Amygdala (tissue), 56 donors: ENCODE results near the gene ZBTB48.
A peak's percentile ranks its signal among the peaks of the same experiment; 100 is the strongest.

Source experiments
- DNase-seq, 56 donors: peaks; one replicate each; lab custom pipeline; 2025; lab: John Stamatoyannopoulos, UW

ZBTB48 gene

GRCh38 chr1:6572653-6573383 is 7.0 kb upstream of the ZBTB48 start:
- DNase-seq = no peak

DNA sequence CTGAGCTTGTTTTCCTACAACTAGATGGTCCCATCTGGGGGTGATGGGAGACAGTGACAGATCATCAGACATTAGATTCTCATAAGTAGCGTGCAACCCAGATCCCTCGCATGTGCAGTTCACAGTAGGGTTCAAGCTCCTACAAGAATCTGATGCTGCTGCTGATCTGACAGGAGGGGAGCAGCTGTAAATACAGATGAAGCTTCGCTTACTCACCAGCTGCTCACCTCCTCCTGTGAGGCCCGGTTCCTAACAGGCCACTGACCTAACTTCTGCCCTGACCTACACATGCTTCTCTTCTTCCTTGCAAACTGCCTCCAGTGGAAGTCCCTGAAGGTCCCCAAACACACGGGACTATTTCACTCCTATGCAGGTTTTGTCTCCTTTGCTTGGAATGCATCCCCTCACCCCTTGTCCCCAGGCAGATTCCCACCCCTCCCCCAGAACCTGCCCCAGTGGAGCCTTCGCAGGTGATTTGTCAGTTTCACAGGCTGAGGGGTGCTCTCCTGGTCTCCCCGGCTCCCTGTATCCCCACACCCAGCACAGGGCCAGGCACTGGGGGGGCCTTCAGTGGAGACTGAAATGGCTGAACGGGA is 5.7 kb upstream of the ZBTB48 start:
- DNase-seq = no peak

- DNase-seq = no peak
Measured at GRCh38 chr1:6574818-6575217, 5.0 kb upstream of the ZBTB48 start.

DNA sequence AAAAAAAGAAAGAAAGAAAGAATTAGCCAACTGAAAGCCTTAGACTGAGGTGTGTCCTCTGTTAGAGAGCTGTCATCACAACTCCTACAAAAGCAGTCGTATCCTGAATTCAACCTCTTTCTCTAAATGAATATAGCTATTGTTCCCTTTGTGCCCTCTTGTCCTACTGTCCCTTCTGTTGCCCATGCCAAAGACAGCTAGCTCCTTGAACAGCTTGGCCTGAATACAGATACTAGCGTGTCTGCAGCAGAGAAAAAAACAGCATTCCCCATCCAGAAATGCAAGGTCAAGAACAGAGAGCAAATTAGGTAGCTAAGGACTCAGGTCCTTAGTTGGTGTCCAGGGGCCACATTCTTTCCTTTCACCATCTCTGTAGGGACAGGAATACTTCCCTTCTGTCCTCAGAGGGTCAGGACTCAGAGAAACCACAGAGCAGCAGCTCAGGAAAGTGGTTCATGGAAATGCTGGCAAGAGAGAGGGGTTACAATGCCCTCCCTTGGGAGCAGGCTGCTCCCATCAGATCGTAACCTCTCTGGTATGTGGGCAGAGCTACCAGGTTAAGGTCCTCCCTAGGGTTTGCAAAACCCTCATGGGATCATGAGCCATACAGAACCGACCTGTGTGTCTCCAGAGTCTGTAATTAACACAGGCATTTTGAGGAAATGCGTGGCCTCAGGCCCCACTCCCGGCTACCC is 1.8 kb upstream of the ZBTB48 start:
- DNase-seq = peak in 1 of 56 donors; percentile 17

DNA sequence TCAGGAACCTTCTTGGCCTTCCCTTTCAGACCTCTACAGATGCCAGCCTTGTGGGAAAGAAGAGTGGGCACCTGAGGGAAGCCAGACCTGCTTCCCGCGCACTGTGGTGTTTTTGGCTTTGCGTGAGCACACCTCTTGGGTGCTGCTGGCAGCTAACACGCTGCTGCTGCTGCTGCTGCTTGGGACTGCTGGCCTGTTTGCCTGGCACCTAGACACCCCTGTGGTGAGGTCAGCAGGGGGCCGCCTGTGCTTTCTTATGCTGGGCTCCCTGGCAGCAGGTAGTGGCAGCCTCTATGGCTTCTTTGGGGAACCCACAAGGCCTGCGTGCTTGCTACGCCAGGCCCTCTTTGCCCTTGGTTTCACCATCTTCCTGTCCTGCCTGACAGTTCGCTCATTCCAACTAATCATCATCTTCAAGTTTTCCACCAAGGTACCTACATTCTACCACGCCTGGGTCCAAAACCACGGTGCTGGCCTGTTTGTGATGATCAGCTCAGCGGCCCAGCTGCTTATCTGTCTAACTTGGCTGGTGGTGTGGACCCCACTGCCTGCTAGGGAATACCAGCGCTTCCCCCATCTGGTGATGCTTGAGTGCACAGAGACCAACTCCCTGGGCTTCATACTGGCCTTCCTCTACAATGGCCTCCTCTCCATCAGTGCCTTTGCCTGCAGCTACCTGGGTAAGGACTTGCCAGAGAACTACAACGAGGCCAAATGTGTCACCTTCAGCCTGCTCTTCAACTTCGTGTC is 995 bp upstream of the ZBTB48 start:
- DNase-seq = no peak

- no peak for DNase-seq
Measured at GRCh38 chr1:6580119-6580592, 362 bp downstream of the ZBTB48 start.

- peak in 1 of 56 donors; percentile 22 for DNase-seq
Measured at GRCh38 chr1:6580593-6581409, 1.0 kb downstream of the ZBTB48 start.

GRCh38 chr1:6581561-6582305 is 1.9 kb downstream of the ZBTB48 start:
- DNase-seq = no peak

DNA sequence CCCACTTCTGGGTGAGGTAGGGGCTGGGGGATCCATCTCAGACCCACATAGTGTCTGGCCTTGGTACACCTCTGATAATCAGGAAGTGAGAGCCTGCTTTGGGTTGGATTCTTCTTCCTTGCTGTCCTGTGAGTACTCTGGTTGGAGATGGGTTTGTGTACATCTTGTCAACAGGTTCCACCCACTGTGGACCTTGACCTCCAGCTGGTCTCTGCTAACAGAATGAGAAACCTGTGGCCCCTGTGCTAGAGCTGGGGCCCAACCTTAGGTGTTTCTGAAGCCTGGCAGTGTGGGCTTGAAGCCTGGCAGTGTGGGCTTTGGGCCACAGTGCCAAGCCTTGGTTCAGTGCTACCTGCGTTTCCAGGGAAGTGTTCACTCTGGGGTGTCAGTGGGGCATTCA is 2.6 kb downstream of the ZBTB48 start:
- no peak for DNase-seq

DNA sequence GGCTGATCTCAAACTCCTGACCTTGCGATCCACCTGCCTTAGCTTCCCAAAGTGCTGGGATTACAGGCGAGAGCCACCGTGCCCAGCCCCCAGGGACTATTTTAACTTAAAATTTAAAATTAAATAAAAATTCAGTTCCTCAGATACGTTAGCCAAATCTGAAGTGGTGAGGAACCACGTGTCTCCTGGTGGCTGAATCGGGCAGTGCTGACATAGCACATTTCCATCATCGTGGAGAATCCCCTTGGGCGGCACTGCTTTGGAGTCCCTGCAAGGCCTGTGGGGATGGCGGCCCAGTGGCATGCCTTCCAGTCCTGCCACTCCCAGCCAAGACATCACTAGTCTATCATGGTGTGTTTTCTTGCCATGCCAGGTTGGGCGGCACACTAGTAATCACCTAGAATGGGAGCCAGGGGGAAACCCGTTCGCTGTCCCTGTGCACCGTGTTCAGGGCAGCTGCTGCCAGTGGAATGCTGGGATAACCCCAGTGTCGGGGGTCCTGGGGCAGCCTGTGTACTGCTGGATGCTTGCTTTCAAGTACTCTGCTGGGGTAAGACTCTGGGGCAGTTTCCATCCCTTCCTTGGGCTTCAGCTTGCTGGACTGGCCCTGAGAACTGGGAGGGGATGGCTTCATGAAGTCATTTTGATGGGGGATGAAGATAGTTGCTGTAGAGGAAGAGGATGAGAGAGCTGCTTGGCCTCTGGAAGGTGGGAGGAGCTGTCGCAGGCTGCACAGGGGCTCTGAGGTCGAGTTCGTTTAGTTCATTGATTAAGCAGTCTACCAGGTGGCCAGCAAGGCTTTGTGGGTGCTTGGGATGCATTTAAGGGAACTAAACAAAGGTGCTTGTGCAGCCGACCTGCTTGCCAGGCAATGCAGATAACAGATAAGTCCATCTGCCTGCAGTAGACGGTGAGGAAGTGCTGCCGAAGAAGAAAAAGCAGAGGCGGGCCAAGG is 4.6 kb downstream of the ZBTB48 start:
- DNase-seq = no peak

- DNase-seq = no peak
Measured at GRCh38 chr1:6585081-6585722, 5.4 kb downstream of the ZBTB48 start.

- no peak for DNase-seq
Measured at GRCh38 chr1:6585841-6586240, 6.0 kb downstream of the ZBTB48 start.

DNA sequence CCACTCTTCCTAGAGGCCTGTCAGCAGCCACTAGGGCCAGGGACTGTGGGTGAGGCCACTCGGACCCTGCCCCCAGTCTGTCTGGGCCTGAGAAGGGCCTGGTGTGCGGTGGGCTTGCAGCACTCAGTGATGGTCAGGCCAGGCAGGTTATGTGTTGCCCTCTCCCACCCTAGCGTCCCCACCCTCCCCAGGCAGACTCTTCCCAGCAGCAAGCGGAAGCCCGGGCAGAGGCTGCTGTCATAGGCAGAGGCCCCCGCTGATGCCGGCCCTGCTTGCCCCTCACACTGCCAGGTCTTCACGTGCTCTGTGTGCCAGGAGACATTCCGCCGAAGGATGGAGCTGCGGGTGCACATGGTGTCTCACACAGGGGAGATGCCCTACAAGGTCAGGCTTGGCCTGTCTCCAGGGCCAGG is 6.6 kb downstream of the ZBTB48 start:
- DNase-seq = no peak

DNA sequence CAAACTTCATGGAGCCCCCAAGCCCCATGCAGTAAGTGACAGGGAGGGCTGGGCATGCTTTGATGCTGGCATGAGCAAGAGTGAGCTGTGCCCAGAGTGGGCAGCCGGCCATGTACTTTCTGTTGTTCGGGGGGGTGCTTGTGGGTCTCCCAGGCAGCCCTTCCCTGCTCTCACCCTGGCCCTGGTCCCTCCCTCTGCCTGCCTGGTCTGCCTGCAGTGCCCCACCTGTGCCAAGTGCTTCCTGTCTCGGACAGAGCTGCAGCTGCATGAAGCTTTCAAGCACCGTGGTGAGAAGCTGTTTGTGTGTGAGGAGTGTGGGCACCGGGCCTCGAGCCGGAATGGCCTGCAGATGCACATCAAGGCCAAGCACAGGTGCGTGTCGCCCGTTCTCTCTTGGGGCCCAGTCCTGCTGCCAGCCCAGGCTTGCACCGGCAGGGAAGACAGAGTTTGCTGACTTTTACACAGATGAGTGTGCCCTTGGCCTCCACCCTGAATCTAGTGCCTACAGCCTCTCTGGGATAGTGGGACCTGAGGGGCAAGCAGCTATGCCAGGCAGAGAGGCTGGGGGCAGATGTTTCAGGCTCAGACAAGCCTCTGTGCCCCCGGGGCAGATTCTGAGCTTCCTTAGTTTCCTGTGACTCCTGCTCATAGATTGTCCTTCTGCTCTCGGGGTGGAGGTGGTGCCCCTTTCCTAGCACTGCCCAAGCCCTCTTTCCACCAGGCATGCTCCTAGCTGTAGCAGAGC is 7.6 kb downstream of the ZBTB48 start:
- DNase-seq = peak in 51 of 56 donors; percentile 13 to 89 (median 65)

DNA sequence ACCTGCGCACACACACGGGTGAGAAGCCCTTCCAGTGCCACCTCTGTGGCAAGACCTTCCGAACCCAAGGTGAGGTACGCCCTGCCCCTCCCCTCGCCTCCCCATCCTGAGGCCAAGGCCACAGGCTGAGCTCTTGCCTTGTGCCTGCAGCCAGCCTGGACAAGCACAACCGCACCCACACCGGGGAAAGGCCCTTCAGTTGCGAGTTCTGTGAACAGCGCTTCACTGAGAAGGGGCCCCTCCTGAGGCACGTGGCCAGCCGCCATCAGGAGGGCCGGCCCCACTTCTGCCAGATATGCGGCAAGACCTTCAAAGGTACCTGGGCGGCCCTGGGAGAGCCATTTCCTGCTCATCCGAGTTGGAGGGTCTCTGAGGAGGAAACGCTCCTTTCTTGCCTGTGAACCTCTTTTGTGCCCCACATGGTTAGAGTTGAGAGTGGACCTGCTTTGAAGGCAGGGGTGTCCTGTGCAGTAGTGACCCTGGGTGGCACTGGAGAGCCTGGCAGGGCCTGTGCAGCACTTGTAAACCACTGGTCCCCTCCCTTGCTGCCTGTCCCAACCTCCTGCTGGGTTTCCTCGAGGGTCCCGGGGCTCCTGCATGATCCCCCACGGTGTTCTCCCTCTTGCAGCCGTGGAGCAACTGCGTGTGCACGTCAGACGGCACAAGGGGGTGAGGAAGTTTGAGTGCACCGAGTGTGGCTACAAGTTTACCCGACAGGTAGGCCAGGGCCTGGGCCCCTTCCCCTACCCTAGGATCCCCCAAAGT is 8.5 kb downstream of the ZBTB48 start:
- DNase-seq = no peak

- DNase-seq = no peak
Measured at GRCh38 chr1:6588893-6589520, 9.2 kb downstream of the ZBTB48 start.
